Esophagus squamous epithelium (tissue), 4 donors: ENCODE data around the gene GPC5.

Experiments used
- POLR2A ChIP-seq, 4 donors: fragments of 450-650 bp; IDR thresholded peaks; one replicate each; pipeline ENCODE4 v1.6.1; 2017; ENCODE audit warnings: antibody characterized with exemption in 4 of 4, mild to moderate bottlenecking in 4 of 4, moderate library complexity in 3 of 4
- TF ChIP-seq, protein P1 (sequence below), 6 experiments: fragments of 450-650 bp in 4 of 6; fragments of 200-600 bp in 2 of 6; sonication (generic) in 2 of 6; IDR thresholded peaks; one replicate each; pipeline ENCODE4 v1.5.1; 2016 to 2019; ENCODE audit warnings: antibody characterized with exemption in 6 of 6, mild to moderate bottlenecking in 4 of 6, moderate library complexity in 4 of 6

- TF ChIP-seq, protein P1, sequence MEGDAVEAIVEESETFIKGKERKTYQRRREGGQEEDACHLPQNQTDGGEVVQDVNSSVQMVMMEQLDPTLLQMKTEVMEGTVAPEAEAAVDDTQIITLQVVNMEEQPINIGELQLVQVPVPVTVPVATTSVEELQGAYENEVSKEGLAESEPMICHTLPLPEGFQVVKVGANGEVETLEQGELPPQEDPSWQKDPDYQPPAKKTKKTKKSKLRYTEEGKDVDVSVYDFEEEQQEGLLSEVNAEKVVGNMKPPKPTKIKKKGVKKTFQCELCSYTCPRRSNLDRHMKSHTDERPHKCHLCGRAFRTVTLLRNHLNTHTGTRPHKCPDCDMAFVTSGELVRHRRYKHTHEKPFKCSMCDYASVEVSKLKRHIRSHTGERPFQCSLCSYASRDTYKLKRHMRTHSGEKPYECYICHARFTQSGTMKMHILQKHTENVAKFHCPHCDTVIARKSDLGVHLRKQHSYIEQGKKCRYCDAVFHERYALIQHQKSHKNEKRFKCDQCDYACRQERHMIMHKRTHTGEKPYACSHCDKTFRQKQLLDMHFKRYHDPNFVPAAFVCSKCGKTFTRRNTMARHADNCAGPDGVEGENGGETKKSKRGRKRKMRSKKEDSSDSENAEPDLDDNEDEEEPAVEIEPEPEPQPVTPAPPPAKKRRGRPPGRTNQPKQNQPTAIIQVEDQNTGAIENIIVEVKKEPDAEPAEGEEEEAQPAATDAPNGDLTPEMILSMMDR (IDR thresholded peaks at IDR 0.05) = no peak
- TF ChIP-seq POLR2A (IDR thresholded peaks at IDR 0.05) = no peak
Measured at GRCh38 chr13:91946498-91947070, 548.2 kb downstream of the GPC5 start.
